ENCODE measurements around the gene CSRNP2.

GRCh38 chr12:51108136-51108535 is 24.7 kb upstream of the CSRNP2 start:
- TF ChIP-seq CTCF (IDR thresholded peaks at IDR 0.05; ENCODE audit: low read length) (no peak), EZH2 (optimal IDR thresholded peaks at IDR 0.05; ENCODE audit: low read depth, low read length) (no peak)
